Astrocyte of the spinal cord (primary cell): Measurements from ENCODE around the gene FAM118A.

Experiments used
- DNase-seq: peaks from one replicate; pipeline ENCODE4 v3.0.0; 2011; ENCODE audit warnings: low read depth, low spot score
- H3K4me3 ChIP-seq: 2 replicates; pipeline ENCODE4 v1.5.1; 2011; ENCODE audit warnings: low read depth, mild to moderate bottlenecking, low read length, moderate library complexity
- CTCF ChIP-seq: IDR thresholded peaks from 2 replicates; pipeline ENCODE4 v1.5.1; 2012; ENCODE audit warnings: low read depth, mild to moderate bottlenecking, low read length, inconsistent platforms
- in situ Hi-C: cut with HindIII; loops from 2 replicates; pipeline ENCODE4 v1.10.0; 2017; ENCODE audit warnings: low sequenced_read_pairs

Gene FAM118A

GRCh38 chr22:45310977-45311531 is 1.3 kb downstream of the FAM118A start:
- in situ Hi-C loops: no loop called here
- DNase-seq: no peak
- peak overlapping the region; percentile 85 for H3K4me3 ChIP-seq
- TF ChIP-seq CTCF: no peak

- no peak for TF ChIP-seq CTCF
- in situ Hi-C loops: no loop called here
- DNase-seq: no peak
- H3K4me3 ChIP-seq: no peak overlapping the region
These were observed 2.7 kb downstream of the FAM118A start for GRCh38 chr22:45312415-45312814.

- in situ Hi-C loops: no loop called here
These were observed 3.1 kb downstream of the FAM118A start for GRCh38 chr22:45312856-45313255.

GRCh38 chr22:45314054-45314721 is 4.5 kb downstream of the FAM118A start:
- H3K4me3 ChIP-seq: no peak overlapping the region
- in situ Hi-C loops: no loop called here
- no peak for TF ChIP-seq CTCF
- no peak for DNase-seq

More at GRCh38 chr22:45312856-45313255, 3.1 kb downstream of the FAM118A start:
- TF ChIP-seq CTCF: no peak
- H3K4me3 ChIP-seq: no peak overlapping the region
- no peak for DNase-seq

- no peak for TF ChIP-seq CTCF
- no peak overlapping the region for H3K4me3 ChIP-seq
- DNase-seq: no peak
- in situ Hi-C loops: no loop called here
These were observed 5.1 kb downstream of the FAM118A start for GRCh38 chr22:45314786-45315185.

- H3K4me3 ChIP-seq: no peak overlapping the region
- DNase-seq: no peak
- no peak for TF ChIP-seq CTCF
- in situ Hi-C loops: no loop called here
These were observed 7.2 kb downstream of the FAM118A start for GRCh38 chr22:45316796-45317526.
